ENCODE results near the gene PLXNC1. TPM values are rescaled to one million over a fixed set of nuclear protein-coding genes. Genes with fewer than 3 reads are reported as not detected.

Gene PLXNC1
- total and polyA plus RNA-seq, 2 donors (not counting 1 experiment from before 2014, with no cell fraction given) = 9.7 to 33.6 TPM

GRCh38 chr12:94206886-94207285, 58.5 kb downstream of the PLXNC1 start:
- Mint-ChIP-seq H3K4me1 (peaks cover 73% of the 10 kb centered on the region), H3K27me3 (no peaks in the 10 kb centered on the region), H3K4me3 (peak overlapping the region; percentile 52), H3K27ac (peak overlapping the region; percentile 54), H3K9me3 (ENCODE audit: insufficient read depth) (no peaks in the 10 kb centered on the region)
- Histone ChIP-seq H2AFZ (ENCODE audit: insufficient read depth, low read depth, low read length, poor library complexity, severe bottlenecking) (no peak overlapping the region), H3K36me3 (replicated peaks in 1 of 2; ENCODE audit: control extremely low read depth in 1 of 2, control insufficient read depth in 1 of 2, extremely low read depth in 1 of 2, insufficient read depth in 2 of 2, low read length in 1 of 2) (peaks cover 6 to 19% of the 10 kb centered on the region in 2 experiments), H3K4me2 (replicated peaks; ENCODE audit: low read depth, low read length, poor library complexity, severe bottlenecking) (peak overlapping the region; percentile 74), H3K27ac (ENCODE audit: low read length in 2 of 2) (peak overlapping the region; percentile 93 to 96), H3K9me3 (ENCODE audit: control extremely low read depth in 1 of 3, control insufficient read depth in 2 of 3, insufficient read depth in 1 of 3, low read length in 2 of 3) (no peaks in the 10 kb centered on the region), H4K20me1 (ENCODE audit: control insufficient read depth, insufficient read depth, low read length, poor library complexity, severe bottlenecking) (no peaks in the 10 kb centered on the region), H3K79me2 (ENCODE audit: control insufficient read depth, insufficient read depth, low read length) (peaks cover 32% of the 10 kb centered on the region), H3K9ac (ENCODE audit: low read length) (no peak overlapping the region), H3K4me3 (ENCODE audit: control extremely low read depth in 1 of 5, extremely low read depth in 1 of 5, insufficient read depth in 1 of 5, low read depth in 2 of 5, low read length in 4 of 5) (no peak overlapping the region), H3K4me1 (ENCODE audit: control insufficient read depth in 2 of 2, insufficient read depth in 2 of 2, low read length in 2 of 2) (peaks cover 58 to 60% of the 10 kb centered on the region in 2 donors), H3K27me3 (replicated peaks in 1 of 4; ENCODE audit: control extremely low read depth in 1 of 4, control insufficient read depth in 3 of 4, insufficient read depth in 4 of 4, low read length in 3 of 4) (no peaks in the 10 kb centered on the region)
- CTCF ChIA-PET = interaction anchor here (0.5 to 2.2 kb wide), 4 partner anchors 14 to 219 kb away, joined by 3 to 7 read pairs (median 3); no protein-coding TSS in a partner anchor
- TF ChIP-seq CTCF (IDR thresholded peaks at IDR 0.05) = no peak
- no peak for DNase-seq
- POLR2A ChIA-PET = no interaction called here
- no peak for ATAC-seq (ENCODE audit: low read depth)
- WGBS (ENCODE audit: insufficient coverage) = 68% methylated on average over 2 of the region's 2 CpGs
- intact Hi-C loops (cut with micrococcal nuclease) = loop anchor here (2.0 to 10.0 kb wide), 3 partner anchors 88 to 765 kb away; partner anchors contain the start of genes CEP83 and UBE2N

- CTCF ChIA-PET = interaction anchor here (0.9 to 2.7 kb wide), 9 partner anchors 9 to 227 kb away, joined by 3 to 8 read pairs (median 5); no protein-coding TSS in a partner anchor
- H3K4me1 ChIP-seq (ENCODE audit: control insufficient read depth in 2 of 2, insufficient read depth in 2 of 2, low read length in 2 of 2) = peaks cover 58 to 60% of the 10 kb centered on the region in 2 donors
- no peak for TF ChIP-seq EZH2 (IDR thresholded peaks at IDR 0.05; ENCODE audit: borderline replicate concordance, insufficient read depth, low read depth, low read length, poor library complexity, severe bottlenecking)
- no peak for TF ChIP-seq CTCF (IDR thresholded peaks at IDR 0.05)
Measured at GRCh38 chr12:94207467-94207848, 59.1 kb downstream of the PLXNC1 start.

More at GRCh38 chr12:94207467-94207848, 59.1 kb downstream of the PLXNC1 start:
- WGBS (ENCODE audit: insufficient coverage) = 0% methylated on average over 1 of the region's 2 CpGs
- peak overlapping the region; percentile 96 for H3K27ac Mint-ChIP-seq
- no peak for DNase-seq
- Histone ChIP-seq H3K27ac (ENCODE audit: low read length in 2 of 2) (peak overlapping the region; percentile 93 to 96), H4K20me1 (ENCODE audit: control insufficient read depth, insufficient read depth, low read length, poor library complexity, severe bottlenecking) (no peaks in the 10 kb centered on the region), H3K4me2 (replicated peaks; ENCODE audit: low read depth, low read length, poor library complexity, severe bottlenecking) (peak overlapping the region; percentile 74), H3K9ac (ENCODE audit: low read length) (peak overlapping the region; percentile 71), H3K79me2 (ENCODE audit: control insufficient read depth, insufficient read depth, low read length) (peaks cover 32% of the 10 kb centered on the region), H3K27me3 (replicated peaks in 1 of 4; ENCODE audit: control extremely low read depth in 1 of 4, control insufficient read depth in 3 of 4, insufficient read depth in 4 of 4, low read length in 3 of 4) (no peaks in the 10 kb centered on the region), H3K4me3 (ENCODE audit: control extremely low read depth in 1 of 5, extremely low read depth in 1 of 5, insufficient read depth in 1 of 5, low read depth in 2 of 5, low read length in 4 of 5) (peak overlapping the region; percentile 26 to 65 (median 57)), H3K36me3 (replicated peaks in 1 of 2; ENCODE audit: control extremely low read depth in 1 of 2, control insufficient read depth in 1 of 2, extremely low read depth in 1 of 2, insufficient read depth in 2 of 2, low read length in 1 of 2) (peaks cover 6 to 19% of the 10 kb centered on the region in 2 experiments), H3K9me3 (ENCODE audit: control extremely low read depth in 1 of 3, control insufficient read depth in 2 of 3, insufficient read depth in 1 of 3, low read length in 2 of 3) (no peaks in the 10 kb centered on the region), H2AFZ (ENCODE audit: insufficient read depth, low read depth, low read length, poor library complexity, severe bottlenecking) (peak overlapping the region; percentile 68)
- intact Hi-C loops (cut with micrococcal nuclease) = loop anchor here (2.0 to 10.0 kb wide), 3 partner anchors 87 to 765 kb away; partner anchors contain the start of genes CEP83 and UBE2N
- H3K4me3 Mint-ChIP-seq = peak overlapping the region; percentile 87
- no peaks in the 10 kb centered on the region for H3K27me3 Mint-ChIP-seq
- POLR2A ChIA-PET = interaction anchor here (0.5 to 1.2 kb wide), 2 partner anchors 58 to 89 kb away, joined by 3 to 6 read pairs; no protein-coding TSS in a partner anchor
- peaks cover 3% of the 10 kb centered on the region for H3K9me3 Mint-ChIP-seq (ENCODE audit: insufficient read depth)
- no peak for ATAC-seq (ENCODE audit: low read depth)
- H3K4me1 Mint-ChIP-seq = peaks cover 68% of the 10 kb centered on the region

All from B cell (primary cell).